B cell (primary cell): ENCODE results near the gene PKMYT1. TPM values are rescaled to one million over a fixed set of nuclear protein-coding genes. Genes with fewer than 3 reads are reported as not detected.

Experiments
- ATAC-seq: fragments of 200-7000 bp; cut with Tn5 transposase; one replicate; pipeline ENCODE4 v1.10.0; 2021; ENCODE audit warnings: low read depth, mild to moderate bottlenecking, moderate number of reproducible peaks, moderate library complexity
- CTCF ChIA-PET: fragments of 350-600 bp; sonication (Branson Sonifier 250); formaldehyde crosslinking; loops from one replicate; lab custom pipeline; 2021; ENCODE audit warnings: antibody characterized with exemption, inconsistent platforms; lab: Charles Lee
- POLR2A ChIA-PET: fragments of 350-600 bp; sonication (Branson Sonifier 250); formaldehyde crosslinking; loops from one replicate; lab custom pipeline; 2021; ENCODE audit warnings: antibody characterized with exemption; lab: Charles Lee
- DNase-seq: peaks from one replicate; pipeline ENCODE4 v3.0.0; 2013
- H2AFZ ChIP-seq: 2 replicates; pipeline ENCODE4 v1.6.1; 2012; ENCODE audit warnings: mild to moderate bottlenecking, low read depth, low read length; ENCODE audit not compliant: insufficient read depth, poor library complexity, severe bottlenecking
- H3K27ac ChIP-seq, 2 donors: 1 replicate in 1 of 2; 2 replicates in 1 of 2; pipeline ENCODE4 v1.5.1; 2012 to 2013; ENCODE audit warnings: low read length in 2 of 2, mild to moderate bottlenecking in 2 of 2, moderate library complexity in 1 of 2
- H3K27me3 ChIP-seq, 4 experiments: fragments of 200-600 bp in 1 of 4; sonication (generic) in 1 of 4; replicated peaks in 1 of 4; 1 replicate in 2 of 4; 2 replicates in 2 of 4; pipeline versions ENCODE4 v1.6.1 to v1.7.0; 2013 to 2016; ENCODE audit warnings: low read length in 3 of 4, mild to moderate bottlenecking in 2 of 4, mixed read lengths in 1 of 4, moderate library complexity in 1 of 4; ENCODE audit not compliant: insufficient read depth in 4 of 4, control insufficient read depth in 3 of 4; ENCODE audit errors: control extremely low read depth in 1 of 4
- H3K36me3 ChIP-seq, 2 experiments: replicated peaks in 1 of 2; 1 replicate in 1 of 2; 2 replicates in 1 of 2; pipeline versions ENCODE4 v1.6.1 to v1.7.1; 2013; ENCODE audit warnings: low read length in 1 of 2; ENCODE audit not compliant: insufficient read depth in 2 of 2, control insufficient read depth in 1 of 2; ENCODE audit errors: control extremely low read depth in 1 of 2, extremely low read depth in 1 of 2
- H3K4me1 ChIP-seq, 2 donors: fragments of 200-600 bp in 1 of 2; sonication (generic) in 1 of 2; 1 replicate in 1 of 2; 2 replicates in 1 of 2; pipeline versions ENCODE4 v1.5.1 to v1.6.1; 2013 to 2017; ENCODE audit warnings: low read length in 2 of 2; ENCODE audit not compliant: control insufficient read depth in 2 of 2, insufficient read depth in 2 of 2
- H3K4me2 ChIP-seq: replicated peaks from 2 replicates; pipeline ENCODE3; 2012; ENCODE audit warnings: mild to moderate bottlenecking, low read depth, low read length; ENCODE audit not compliant: poor library complexity, severe bottlenecking
- H3K4me3 ChIP-seq, 5 experiments: fragments of 200-600 bp in 1 of 5; sonication (generic) in 1 of 5; 1 replicate in 3 of 5; 2 replicates in 2 of 5; pipeline versions ENCODE4 v1.5.1 to v1.7.0; 2011 to 2016; ENCODE audit warnings: low read length in 4 of 5, mild to moderate bottlenecking in 4 of 5, low read depth in 2 of 5, control low read depth in 1 of 5, moderate library complexity in 1 of 5; ENCODE audit not compliant: insufficient read depth in 1 of 5; ENCODE audit errors: control extremely low read depth in 1 of 5, extremely low read depth in 1 of 5
- H3K79me2 ChIP-seq: fragments of 200-600 bp; sonication (generic); one replicate; pipeline ENCODE4 v1.6.0; 2016; ENCODE audit warnings: low read length; ENCODE audit not compliant: control insufficient read depth, insufficient read depth
- H3K9ac ChIP-seq: fragments of 200-600 bp; sonication (generic); 2 replicates; pipeline ENCODE4 v1.6.1; 2017; ENCODE audit warnings: mild to moderate bottlenecking, low read length, moderate library complexity
- H3K9me3 ChIP-seq, 3 donors: one replicate each; pipeline versions ENCODE4 v1.6.1 to v1.7.1; 2013; ENCODE audit warnings: low read length in 2 of 3; ENCODE audit not compliant: control insufficient read depth in 2 of 3, insufficient read depth in 1 of 3; ENCODE audit errors: control extremely low read depth in 1 of 3
- H4K20me1 ChIP-seq: 2 replicates; pipeline ENCODE4 v1.6.0; 2012; ENCODE audit warnings: mild to moderate bottlenecking, low read length; ENCODE audit not compliant: insufficient read depth, control insufficient read depth, poor library complexity, severe bottlenecking
- H3K27ac Mint-ChIP-seq: one replicate; pipeline ENCODE4 v1.8.0; 2021; ENCODE audit warnings: mixed read lengths
- H3K27me3 Mint-ChIP-seq: one replicate; pipeline ENCODE4 v1.8.0; 2021; ENCODE audit warnings: mixed read lengths
- H3K4me1 Mint-ChIP-seq: one replicate; pipeline ENCODE4 v1.8.0; 2021; ENCODE audit warnings: mixed read lengths
- H3K4me3 Mint-ChIP-seq: one replicate; pipeline ENCODE4 v1.8.0; 2021; ENCODE audit warnings: mixed read lengths
- H3K9me3 Mint-ChIP-seq: one replicate; pipeline ENCODE4 v1.8.0; 2022; ENCODE audit warnings: mixed read lengths; ENCODE audit not compliant: insufficient read depth
- EZH2 ChIP-seq: IDR thresholded peaks from 2 replicates; pipeline ENCODE4 v1.6.1; 2012; ENCODE audit warnings: borderline replicate concordance, low read depth, mild to moderate bottlenecking, moderate library complexity, low read length; ENCODE audit not compliant: insufficient read depth, poor library complexity, severe bottlenecking
- WGBS: methylation state at CpG from one replicate; pipeline ENCODE4 v1.1.5; 2013; ENCODE audit warnings: missing lambda C conversion rate; ENCODE audit not compliant: insufficient coverage; 5-methylcytosine and 5-hydroxymethylcytosine counted together
- intact Hi-C: fragments of 100-400 bp; cut with micrococcal nuclease; formaldehyde crosslinking; loops from one replicate; pipeline ENCODE4 v1.10.0; 2022
- polyA plus RNA-seq: library from polyadenylated mRNA; depleted of rRNA; stranded (reverse); fragments of >200 nt; gene quantifications from 2 replicates; pipeline ENCODE4 v1.2.3, GENCODE V29; 2012
- total RNA-seq, 2 donors: library from RNA; stranded (reverse); fragments of 120-200 nt in 1 of 2; gene quantifications; 1 replicate in 1 of 2; 2 replicates in 1 of 2; pipeline versions ENCODE4 v1.2.3 to v1.2.4, GENCODE V29; 2013 to 2022
- TF ChIP-seq, protein P1 (sequence below): fragments of 200-600 bp; IDR thresholded peaks from one replicate; pipeline ENCODE4 v1.8.0; 2022; ENCODE audit warnings: antibody characterized with exemption, mild to moderate bottlenecking

PKMYT1 gene
- total and polyA plus RNA-seq, 2 donors (not counting 1 experiment from before 2014, with no cell fraction given), result 0.67 to 2.6 TPM

DNA sequence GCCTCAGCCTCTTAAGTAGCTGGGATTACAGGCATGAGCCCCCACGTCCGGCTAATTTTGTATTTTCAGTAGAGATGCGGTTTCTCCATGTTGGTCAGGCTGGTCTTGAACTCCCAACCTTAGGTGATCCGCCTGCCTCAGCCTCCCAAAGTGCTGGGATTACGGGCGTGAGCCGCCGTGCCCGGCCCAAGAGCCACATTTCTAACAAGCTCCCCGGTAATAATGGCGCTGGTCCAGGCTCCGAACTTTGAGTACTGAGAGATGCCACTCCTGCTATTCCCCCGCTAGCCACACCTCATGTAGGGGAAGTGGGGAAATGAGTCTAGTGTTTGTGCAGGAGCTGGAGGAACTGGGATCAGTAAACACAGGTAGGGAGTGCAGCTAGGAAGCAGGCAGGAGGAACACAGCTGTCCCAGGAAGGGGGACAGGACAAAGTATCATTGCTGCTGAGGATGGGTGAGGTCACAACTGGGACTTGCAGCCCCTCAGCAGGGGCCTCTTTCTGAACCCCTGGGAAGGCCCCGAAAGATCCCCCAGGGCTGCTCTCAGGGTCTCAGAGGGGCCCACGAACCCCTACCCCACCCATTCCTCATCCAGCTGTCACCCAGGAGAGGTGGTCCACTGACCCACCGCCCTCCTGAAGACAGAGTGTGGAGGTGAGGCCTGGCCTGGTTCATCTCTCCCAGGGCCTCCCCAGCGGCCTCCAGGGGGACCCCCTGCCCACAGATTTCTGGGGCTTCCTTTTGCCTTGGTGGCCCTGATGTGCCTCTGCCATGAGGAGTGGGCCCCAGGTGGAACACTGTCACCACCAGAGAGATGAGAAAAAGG, 19.8 kb downstream of the PKMYT1 start:
- Histone ChIP-seq H3K27me3 (peaks cover 0 to 55% (median 13%) of the 10 kb centered on the region in 4 experiments), H3K9ac (no peak overlapping the region), H4K20me1 (peaks cover 10% of the 10 kb centered on the region), H3K4me2 (no peak overlapping the region), H3K36me3 (no peaks in the 10 kb centered on the region), H3K4me3 (no peak overlapping the region), H3K79me2 (no peaks in the 10 kb centered on the region), H3K27ac (no peak overlapping the region), H3K9me3 (peaks cover 0 to 13% (median 0%) of the 10 kb centered on the region in 3 donors), H2AFZ (no peak overlapping the region), H3K4me1 (peaks cover 38 to 46% of the 10 kb centered on the region in 2 donors)
- no peak for TF ChIP-seq EZH2
- TF ChIP-seq, protein P1, sequence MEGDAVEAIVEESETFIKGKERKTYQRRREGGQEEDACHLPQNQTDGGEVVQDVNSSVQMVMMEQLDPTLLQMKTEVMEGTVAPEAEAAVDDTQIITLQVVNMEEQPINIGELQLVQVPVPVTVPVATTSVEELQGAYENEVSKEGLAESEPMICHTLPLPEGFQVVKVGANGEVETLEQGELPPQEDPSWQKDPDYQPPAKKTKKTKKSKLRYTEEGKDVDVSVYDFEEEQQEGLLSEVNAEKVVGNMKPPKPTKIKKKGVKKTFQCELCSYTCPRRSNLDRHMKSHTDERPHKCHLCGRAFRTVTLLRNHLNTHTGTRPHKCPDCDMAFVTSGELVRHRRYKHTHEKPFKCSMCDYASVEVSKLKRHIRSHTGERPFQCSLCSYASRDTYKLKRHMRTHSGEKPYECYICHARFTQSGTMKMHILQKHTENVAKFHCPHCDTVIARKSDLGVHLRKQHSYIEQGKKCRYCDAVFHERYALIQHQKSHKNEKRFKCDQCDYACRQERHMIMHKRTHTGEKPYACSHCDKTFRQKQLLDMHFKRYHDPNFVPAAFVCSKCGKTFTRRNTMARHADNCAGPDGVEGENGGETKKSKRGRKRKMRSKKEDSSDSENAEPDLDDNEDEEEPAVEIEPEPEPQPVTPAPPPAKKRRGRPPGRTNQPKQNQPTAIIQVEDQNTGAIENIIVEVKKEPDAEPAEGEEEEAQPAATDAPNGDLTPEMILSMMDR, result no peak
- CTCF ChIA-PET, result interaction anchor here (0.9 to 1.2 kb wide), 4 partner anchors 10 to 133 kb away, joined by 3 to 4 read pairs (median 3); no protein-coding TSS in a partner anchor
- Mint-ChIP-seq H3K9me3 (no peaks in the 10 kb centered on the region), H3K27me3 (peaks cover 31% of the 10 kb centered on the region), H3K4me1 (peaks cover 23% of the 10 kb centered on the region), H3K4me3 (no peak overlapping the region), H3K27ac (no peak overlapping the region)
- intact Hi-C loops, result no loop called here
- ATAC-seq (no peak), DNase-seq (no peak)
- 74% methylated on average over 6 of the region's 17 CpGs for WGBS
- POLR2A ChIA-PET, result no interaction called here

DNA sequence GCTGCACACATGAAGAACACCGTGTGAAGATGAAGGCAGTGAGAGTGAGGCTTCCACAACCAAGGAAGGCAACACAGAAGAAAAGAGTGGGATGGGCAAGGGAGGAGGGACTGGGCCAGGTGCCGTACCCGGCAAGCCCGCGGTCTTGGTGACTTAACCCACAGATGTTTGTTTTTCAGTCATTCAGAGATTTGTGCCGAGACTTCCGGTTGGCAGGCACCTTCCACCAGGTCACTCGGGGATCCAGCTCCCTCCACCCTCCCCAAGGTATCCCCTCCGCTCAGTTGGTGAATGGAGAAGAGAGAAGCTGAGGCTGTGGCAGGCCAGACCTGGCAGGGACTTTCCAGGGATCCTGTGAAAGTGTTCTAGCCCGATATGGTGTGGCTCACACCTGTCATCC, 21.0 kb downstream of the PKMYT1 start:
- H3K9me3 ChIP-seq, result peaks cover 0 to 8% (median 0%) of the 10 kb centered on the region in 3 donors
- no peak overlapping the region for H3K4me2 ChIP-seq
- POLR2A ChIA-PET, result no interaction called here
- ATAC-seq (no peak), DNase-seq (no peak)
- H4K20me1 ChIP-seq, result peaks cover 10% of the 10 kb centered on the region
- peaks cover 0 to 54% (median 11%) of the 10 kb centered on the region in 4 experiments for H3K27me3 ChIP-seq
- H3K79me2 ChIP-seq, result no peaks in the 10 kb centered on the region
- H3K27ac ChIP-seq, result no peak overlapping the region
- no peaks in the 10 kb centered on the region for H3K36me3 ChIP-seq
- intact Hi-C loops, result no loop called here
- no peak overlapping the region for H3K9ac ChIP-seq
- H3K27me3 Mint-ChIP-seq, result peaks cover 27% of the 10 kb centered on the region
- no peak overlapping the region for H3K27ac Mint-ChIP-seq
- no peak overlapping the region for H2AFZ ChIP-seq
- TF ChIP-seq, protein P1, result no peak
- no peak for TF ChIP-seq EZH2
- peaks cover 17% of the 10 kb centered on the region for H3K4me1 Mint-ChIP-seq
- no peak overlapping the region for H3K4me3 Mint-ChIP-seq
- H3K9me3 Mint-ChIP-seq, result no peaks in the 10 kb centered on the region
- 88% methylated on average over 2 of the region's 10 CpGs for WGBS
- peaks cover 29 to 41% of the 10 kb centered on the region in 2 donors for H3K4me1 ChIP-seq
- no peak overlapping the region for H3K4me3 ChIP-seq
- CTCF ChIA-PET, result interaction anchor here (0.5 to 1.2 kb wide), 3 partner anchors 13 to 134 kb away, joined by 3 to 4 read pairs (median 3); no protein-coding TSS in a partner anchor
